Stomach (tissue), 9 donors: Measurements from ENCODE around the gene DTNBP1. TPM values are rescaled to one million over a fixed set of nuclear protein-coding genes. Genes with fewer than 3 reads are reported as not detected.
A peak's percentile ranks its signal among the peaks of the same experiment; 100 is the strongest.

Experiments used
- DNase-seq, 2 donors: peaks; one replicate each; pipeline versions ENCODE4 v3.0.0 to v3.0.0-alpha.2; 2013 to 2019
- H3K27ac ChIP-seq, 5 donors: fragments of 200-600 bp in 4 of 5; sonication (generic) in 4 of 5; one replicate each; pipeline ENCODE4 v1.5.1; 2013 to 2019; ENCODE audit warnings: mild to moderate bottlenecking in 1 of 5, moderate library complexity in 1 of 5
- H3K27me3 ChIP-seq, 3 donors: fragments of 200-600 bp; sonication (generic); one replicate each; pipeline ENCODE4 v1.5.1; 2017 to 2019; ENCODE audit warnings: mixed run types in 1 of 3
- H3K36me3 ChIP-seq, 4 donors: fragments of 200-600 bp; sonication (generic); 1 replicate in 3 of 4; 2 replicates in 1 of 4; pipeline ENCODE4 v1.5.1; 2016 to 2019
- H3K4me1 ChIP-seq, 4 donors: fragments of 200-600 bp; sonication (generic); one replicate each; pipeline ENCODE4 v1.5.1; 2016 to 2019
- H3K4me3 ChIP-seq, 4 donors: fragments of 200-600 bp; sonication (generic) in 3 of 4; one replicate each; pipeline ENCODE4 v1.5.1; 2016 to 2019; ENCODE audit warnings: mild to moderate bottlenecking in 1 of 4
- H3K9me3 ChIP-seq, 4 donors: fragments of 200-600 bp; sonication (generic); one replicate each; pipeline ENCODE4 v1.5.1; 2016 to 2019
- EP300 ChIP-seq: sonication (generic); formaldehyde crosslinking; IDR thresholded peaks from one replicate; pipeline ENCODE4 v1.6.1; 2017; ENCODE audit warnings: antibody characterized with exemption
- POLR2A ChIP-seq, 4 donors: fragments of 450-650 bp; IDR thresholded peaks; one replicate each; pipeline ENCODE4 v1.6.1; 2016; ENCODE audit warnings: antibody characterized with exemption in 4 of 4, control low read depth in 2 of 4, mild to moderate bottlenecking in 1 of 4, moderate library complexity in 1 of 4
- POLR2AphosphoS5 ChIP-seq, 3 donors: sonication (generic); formaldehyde crosslinking; IDR thresholded peaks; one replicate each; pipeline ENCODE4 v1.6.1; 2016; ENCODE audit warnings: antibody characterized with exemption in 3 of 3
- WGBS, 5 donors: extraction: QIAGEN DNeasy Blood & Tissue Kit in 3 of 5; methylation state at CpG; one replicate each; pipeline versions ENCODE4 v1.1.5 to v1.1.7; 2013 to 2018; 5-methylcytosine and 5-hydroxymethylcytosine counted together
- intact Hi-C: fragments of 100-400 bp; cut with DNase I; formaldehyde crosslinking; loops from one replicate; pipeline ENCODE4 v1.15.1; 2023; ENCODE audit warnings: low total_unique reads
- polyA plus RNA-seq, 3 donors: library from polyadenylated mRNA; stranded (reverse); fragments of 200-250 nt; gene quantifications; one replicate each; pipeline ENCODE4 v1.2.3, GENCODE V29; 2013
- total RNA-seq, 5 donors: library from RNA; depleted of rRNA; stranded (reverse); fragments of >200 nt; gene quantifications; one replicate each; pipeline versions ENCODE4 v1.1.0 to v1.2.3, GENCODE V29; 2014 to 2016
- TF ChIP-seq, protein P1 (sequence below), 7 experiments: fragments of 450-650 bp in 4 of 7; fragments of 200-600 bp in 3 of 7; sonication (generic) in 3 of 7; IDR thresholded peaks; one replicate each; pipeline ENCODE4 v1.5.1; 2016 to 2019; ENCODE audit warnings: antibody characterized with exemption in 7 of 7, control low read depth in 2 of 7, mild to moderate bottlenecking in 1 of 7
- donor health status: healthy with polysubstance abuse.
- donor health status: Bipolar disorder and iron deficiency.
- donor health status: healthy.

DTNBP1 gene
- total and polyA plus RNA-seq, 8 donors, result 4.1 to 68.7 (median 12.0) TPM

DNA sequence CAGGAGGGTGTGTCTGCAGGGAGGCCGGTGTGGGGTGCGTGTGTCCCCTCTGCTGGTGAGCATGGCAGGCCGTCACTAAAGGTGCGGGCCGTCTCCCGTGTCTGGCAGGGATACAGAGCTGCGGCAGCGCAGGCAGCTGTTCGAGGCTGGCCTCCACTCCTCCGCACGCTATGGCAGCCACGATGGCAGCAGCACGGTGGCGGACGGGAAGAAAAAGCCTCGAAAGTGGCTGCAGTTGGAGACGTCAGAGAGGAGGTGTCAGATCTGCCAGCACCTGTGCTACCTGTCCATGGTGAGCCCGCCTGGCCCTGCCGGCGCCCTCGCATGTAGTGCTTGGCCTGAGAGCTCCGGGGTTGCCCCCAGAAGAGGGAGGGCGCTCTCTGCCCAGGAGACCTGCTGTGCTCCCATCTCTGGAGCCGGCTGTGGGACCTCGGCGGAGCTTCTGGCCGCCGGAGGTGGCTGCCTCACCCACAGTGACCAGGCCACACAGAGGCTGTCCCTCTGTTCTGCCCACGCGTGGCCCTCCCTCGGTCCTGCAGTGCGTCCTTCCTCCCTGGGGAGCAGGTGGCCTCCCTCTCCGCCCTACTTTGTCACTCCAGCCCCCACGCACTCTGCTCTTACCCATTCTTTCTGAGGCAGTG lies 149.6 kb downstream of the DTNBP1 start:
- intact Hi-C loops, result no loop called here
- H3K4me3 ChIP-seq, result no peak overlapping the region
- TF ChIP-seq POLR2A (IDR thresholded peaks at IDR 0.05), result no peak
- no peak for TF ChIP-seq POLR2AphosphoS5 (IDR thresholded peaks at IDR 0.05)
- TF ChIP-seq EP300, result no peak
- TF ChIP-seq, protein P1, sequence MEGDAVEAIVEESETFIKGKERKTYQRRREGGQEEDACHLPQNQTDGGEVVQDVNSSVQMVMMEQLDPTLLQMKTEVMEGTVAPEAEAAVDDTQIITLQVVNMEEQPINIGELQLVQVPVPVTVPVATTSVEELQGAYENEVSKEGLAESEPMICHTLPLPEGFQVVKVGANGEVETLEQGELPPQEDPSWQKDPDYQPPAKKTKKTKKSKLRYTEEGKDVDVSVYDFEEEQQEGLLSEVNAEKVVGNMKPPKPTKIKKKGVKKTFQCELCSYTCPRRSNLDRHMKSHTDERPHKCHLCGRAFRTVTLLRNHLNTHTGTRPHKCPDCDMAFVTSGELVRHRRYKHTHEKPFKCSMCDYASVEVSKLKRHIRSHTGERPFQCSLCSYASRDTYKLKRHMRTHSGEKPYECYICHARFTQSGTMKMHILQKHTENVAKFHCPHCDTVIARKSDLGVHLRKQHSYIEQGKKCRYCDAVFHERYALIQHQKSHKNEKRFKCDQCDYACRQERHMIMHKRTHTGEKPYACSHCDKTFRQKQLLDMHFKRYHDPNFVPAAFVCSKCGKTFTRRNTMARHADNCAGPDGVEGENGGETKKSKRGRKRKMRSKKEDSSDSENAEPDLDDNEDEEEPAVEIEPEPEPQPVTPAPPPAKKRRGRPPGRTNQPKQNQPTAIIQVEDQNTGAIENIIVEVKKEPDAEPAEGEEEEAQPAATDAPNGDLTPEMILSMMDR (IDR thresholded peaks at IDR 0.05), result no peak
- no peak overlapping the region for H3K27ac ChIP-seq
- H3K4me1 ChIP-seq, result peaks cover 0 to 7% (median 0%) of the 10 kb centered on the region in 4 donors
- H3K9me3 ChIP-seq, result no peaks in the 10 kb centered on the region
- no peak for DNase-seq
- H3K27me3 ChIP-seq, result no peaks in the 10 kb centered on the region
- H3K36me3 ChIP-seq, result peaks cover 49 to 95% (median 92%) of the 10 kb centered on the region in 4 donors
- 89 to 95% (median 92%) methylated on average over 29 to 34 of the region's 34 CpGs for WGBS, 5 donors

DNA sequence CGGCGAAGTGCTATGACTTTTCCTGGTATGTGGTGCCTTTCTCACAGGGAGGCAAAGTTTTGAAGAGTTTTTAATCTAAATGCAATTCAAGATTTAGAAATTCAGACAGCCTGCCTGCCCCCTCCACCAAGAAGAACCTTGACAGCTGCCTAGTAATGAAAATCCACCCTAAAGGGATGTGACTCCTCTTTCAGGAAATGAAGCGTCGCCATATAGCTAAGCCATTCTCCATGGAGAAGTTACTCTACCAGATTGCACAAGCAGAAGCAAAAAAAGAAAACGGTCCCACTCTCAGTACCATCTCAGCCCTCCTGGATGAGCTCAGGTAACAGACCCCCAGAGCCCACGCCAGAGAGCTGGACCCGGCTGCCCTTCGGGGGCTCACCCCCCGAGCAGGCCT lies 150.1 kb downstream of the DTNBP1 start:
- no peak for DNase-seq
- no peaks in the 10 kb centered on the region for H3K9me3 ChIP-seq
- TF ChIP-seq POLR2AphosphoS5 (IDR thresholded peaks at IDR 0.05) (no peak), EP300 (no peak), POLR2A (IDR thresholded peaks at IDR 0.05) (no peak)
- TF ChIP-seq, protein P1 (IDR thresholded peaks at IDR 0.05), result no peak
- intact Hi-C loops, result no loop called here
- H3K27ac ChIP-seq, result no peak overlapping the region
- no peaks in the 10 kb centered on the region for H3K27me3 ChIP-seq
- peaks cover 47 to 95% (median 91%) of the 10 kb centered on the region in 4 donors for H3K36me3 ChIP-seq
- no peak overlapping the region for H3K4me3 ChIP-seq
- peaks cover 0 to 7% (median 0%) of the 10 kb centered on the region in 4 donors for H3K4me1 ChIP-seq
- 89 to 97% (median 93%) methylated on average over 9 of the region's 9 CpGs for WGBS, 5 donors

DNA sequence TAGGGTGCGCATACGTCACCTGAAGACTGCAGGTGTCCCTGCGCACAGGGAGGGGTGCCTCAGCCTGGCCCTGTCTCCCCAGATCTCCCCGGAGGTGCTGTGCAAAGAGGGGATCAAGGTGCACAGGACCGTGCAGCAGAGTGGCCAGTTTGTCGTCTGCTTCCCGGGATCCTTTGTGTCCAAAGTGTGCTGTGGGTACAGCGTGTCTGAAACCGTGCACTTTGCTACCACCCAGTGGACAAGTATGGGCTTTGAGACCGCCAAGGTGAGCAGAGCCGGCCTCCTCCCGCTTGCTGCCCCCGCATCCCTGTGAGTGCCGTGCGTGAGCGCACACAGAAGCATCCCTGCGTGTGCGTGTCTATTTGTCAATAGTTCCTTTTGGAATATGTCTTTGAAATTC lies 150.7 kb downstream of the DTNBP1 start:
- no peak for TF ChIP-seq EP300
- TF ChIP-seq POLR2A (IDR thresholded peaks at IDR 0.05), result no peak
- TF ChIP-seq, protein P1 (IDR thresholded peaks at IDR 0.05), result no peak
- no peak for TF ChIP-seq POLR2AphosphoS5 (IDR thresholded peaks at IDR 0.05)
- Histone ChIP-seq H3K27ac (no peak overlapping the region), H3K36me3 (peaks cover 44 to 95% (median 91%) of the 10 kb centered on the region in 4 donors)

DNA sequence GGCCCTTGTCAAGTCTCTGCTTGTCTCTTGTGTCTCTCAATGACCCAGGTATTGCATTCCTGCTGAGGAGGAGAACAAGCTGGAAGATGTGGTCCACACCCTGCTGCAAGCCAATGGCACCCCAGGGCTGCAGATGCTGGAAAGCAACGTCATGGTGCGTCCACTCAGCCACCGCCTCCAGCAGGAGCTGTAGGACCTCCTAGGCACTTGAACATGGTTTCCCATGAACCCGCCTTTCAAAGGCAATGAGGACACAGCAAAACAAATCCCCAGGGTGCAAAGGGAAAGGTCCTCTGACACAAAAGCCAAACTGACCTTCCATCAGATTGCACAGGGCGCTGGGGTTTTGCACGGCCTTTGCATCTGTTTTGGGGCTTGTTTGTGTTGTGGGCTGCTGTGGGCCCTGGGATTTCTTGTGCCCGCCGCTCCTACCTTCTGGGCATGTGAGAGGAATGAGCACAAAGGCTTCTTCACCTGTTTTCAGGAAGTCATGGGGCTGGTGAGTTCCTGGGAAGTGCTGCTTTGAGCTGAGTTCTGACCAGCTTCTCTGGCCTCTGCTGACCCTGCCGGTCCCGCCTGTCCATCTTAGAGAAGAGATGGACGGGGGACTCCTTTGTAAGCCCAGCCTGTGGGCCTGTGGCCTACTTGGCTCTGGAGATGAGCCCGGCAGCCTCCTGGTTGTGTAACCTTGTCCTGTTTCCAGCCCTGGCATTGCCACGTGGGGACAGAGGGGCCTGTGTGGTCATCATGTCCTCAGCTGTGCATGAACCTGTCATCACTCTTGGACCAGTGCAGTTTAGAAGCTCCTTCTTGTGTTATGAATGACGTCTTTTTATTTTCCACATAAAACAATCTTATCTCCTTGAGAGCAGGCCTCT lies 151.3 kb downstream of the DTNBP1 start:
- peaks cover 0 to 7% (median 0%) of the 10 kb centered on the region in 4 donors for H3K4me1 ChIP-seq
- H3K27me3 ChIP-seq, result no peaks in the 10 kb centered on the region
- WGBS, 5 donors, result 83 to 93% (median 89%) methylated on average over 14 of the region's 14 CpGs
- no peak overlapping the region for H3K27ac ChIP-seq
- DNase-seq, result no peak
- TF ChIP-seq POLR2A (IDR thresholded peaks at IDR 0.05) (no peak), EP300 (no peak), POLR2AphosphoS5 (IDR thresholded peaks at IDR 0.05) (no peak)
- TF ChIP-seq, protein P1 (IDR thresholded peaks at IDR 0.05), result no peak
- no peaks in the 10 kb centered on the region for H3K9me3 ChIP-seq
- H3K4me3 ChIP-seq, result no peak overlapping the region
- intact Hi-C loops, result no loop called here
- H3K36me3 ChIP-seq, result peaks cover 43 to 95% (median 90%) of the 10 kb centered on the region in 4 donors

More for the DNA sequence above, 150.7 kb downstream of the DTNBP1 start:
- WGBS, 5 donors, result 90 to 95% (median 92%) methylated on average over 18 of the region's 18 CpGs
- Histone ChIP-seq H3K4me3 (no peak overlapping the region), H3K27me3 (no peaks in the 10 kb centered on the region), H3K4me1 (peaks cover 0 to 7% (median 0%) of the 10 kb centered on the region in 4 donors), H3K9me3 (no peaks in the 10 kb centered on the region)
- intact Hi-C loops, result no loop called here
- peak in 1 of 2 donors; percentile 31 for DNase-seq
